ENCODE measurements around the gene RPP38. TPM values are rescaled to one million over a fixed set of nuclear protein-coding genes. Genes with fewer than 3 reads are reported as not detected.

RPP38 gene
- total and polyA plus RNA-seq, 2 of the 8 experiments (the other 6 are each of a cell fraction or from before 2014, with no cell fraction given) = 20.8 to 23.3 TPM

- DNase-seq (ENCODE audit: low read depth in 1 of 2, low spot score in 2 of 2) (no peak), FAIRE-seq (no peak)
- Histone ChIP-seq H3K9ac (replicated peaks in 1 of 4; ENCODE audit: extremely low read depth in 1 of 4, low read depth in 3 of 4, low read length in 3 of 4) (no peak overlapping the region), H3K4me1 (replicated peaks in 1 of 4; ENCODE audit: control insufficient read depth in 3 of 4, insufficient read depth in 4 of 4, low read length in 3 of 4) (peaks cover 0 to 3% (median 0%) of the 10 kb centered on the region in 4 experiments; a peak in 1 of 7 replicates), H3K4me2 (ENCODE audit: insufficient read depth in 1 of 2, low read depth in 2 of 2, low read length in 2 of 2) (no peak overlapping the region), H3K9me3 (ENCODE audit: insufficient read depth in 2 of 2, low read depth in 1 of 2, low read length in 1 of 2) (no peaks in the 10 kb centered on the region), H2AK5ac (ENCODE audit: low read depth, low read length) (no peak overlapping the region), H4K91ac (replicated peaks; ENCODE audit: insufficient read length, low read length) (no peak overlapping the region), H3K79me1 (ENCODE audit: low read depth, low read length) (peaks cover 10% of the 10 kb centered on the region), H3K27ac (ENCODE audit: low read depth, low read length) (no peak overlapping the region), H2BK120ac (replicated peaks; ENCODE audit: low read depth, low read length) (no peak overlapping the region), H3K4me3 (ENCODE audit: extremely low read depth in 1 of 4, insufficient read depth in 2 of 4, low read depth in 3 of 4, low read length in 4 of 4) (no peak overlapping the region), H3K36me3 (ENCODE audit: control insufficient read depth in 2 of 4, insufficient read depth in 4 of 4, low read length in 3 of 4) (peaks cover 8 to 39% (median 23%) of the 10 kb centered on the region in 4 experiments), H3K14ac (ENCODE audit: insufficient read length) (no peak overlapping the region), H4K8ac (ENCODE audit: extremely low read depth, insufficient read depth, low read length) (no peak overlapping the region), H4K20me1 (replicated peaks in 1 of 2; ENCODE audit: control insufficient read depth in 1 of 2, insufficient read depth in 2 of 2, low read length in 2 of 2) (peaks cover 2 to 3% of the 10 kb centered on the region in 2 experiments), H3K79me2 (ENCODE audit: control insufficient read depth in 1 of 2, insufficient read depth in 2 of 2, low read length in 2 of 2) (peaks cover 7 to 33% of the 10 kb centered on the region in 2 experiments; a peak in 3 of 4 replicates), H3K18ac (ENCODE audit: extremely low read depth, low read length) (no peak overlapping the region), H2BK12ac (ENCODE audit: low read depth, low read length) (no peak overlapping the region), H2AFZ (ENCODE audit: low read length) (no peak overlapping the region), H3K23me2 (ENCODE audit: low read depth, low read length) (no peaks in the 10 kb centered on the region), H4K5ac (ENCODE audit: insufficient read length, low read depth, low read length) (no peak overlapping the region), H2BK5ac (ENCODE audit: low read depth, low read length) (no peak overlapping the region), H3K4ac (replicated peaks; ENCODE audit: insufficient read length, low read depth, low read length) (no peak overlapping the region), H3K27me3 (replicated peaks in 1 of 4; ENCODE audit: control insufficient read depth in 3 of 4, extremely low read depth in 1 of 4, insufficient read depth in 3 of 4, low read length in 3 of 4) (peaks cover 0 to 2% (median 0%) of the 10 kb centered on the region in 4 experiments; a peak in 1 of 7 replicates), H2BK20ac (ENCODE audit: low read length) (no peak overlapping the region), H3K56ac (replicated peaks; ENCODE audit: insufficient read length, low read depth, low read length) (no peak overlapping the region), H2BK15ac (ENCODE audit: low read length) (no peak overlapping the region), H3K23ac (ENCODE audit: insufficient read length) (no peak overlapping the region)
- 88% methylated on average over 9 of the region's 9 CpGs; no CpG with 5 or more reads in 1 of the 2 experiments for WGBS, 2 experiments (ENCODE audit: extremely low coverage in 1 of 2, insufficient coverage in 1 of 2, insufficient read length in 1 of 2, insufficient replicate concordance in 2 of 2, low coverage in 1 of 2, low lambda C conversion rate in 2 of 2, missing lambda C conversion rate in 1 of 2)
- POLR2A ChIA-PET (ENCODE audit: partially characterized antibody) = interaction anchor here (1.1 kb wide), 1 partner anchor 16 kb away, joined by 4 read pairs; no protein-coding TSS in a partner anchor
- CTCF ChIA-PET (ENCODE audit: partially characterized antibody) = interaction anchor here (0.7 to 4.0 kb wide), 7 partner anchors 9 to 131 kb away, joined by 3 to 16 read pairs (median 3); no protein-coding TSS in a partner anchor
- TF ChIP-seq SUZ12 (IDR thresholded peaks at IDR 0.05; ENCODE audit: low read length) (no peak), TEAD4 (IDR thresholded peaks at IDR 0.05; ENCODE audit: low read depth, low read length) (no peak), ATF2 (IDR thresholded peaks at IDR 0.05; ENCODE audit: low read length) (no peak), POU5F1 (IDR thresholded peaks at IDR 0.05; ENCODE audit: low read depth, low read length) (no peak), BRCA1 (IDR thresholded peaks at IDR 0.05; ENCODE audit: low read depth, low read length) (no peak), CHD2 (IDR thresholded peaks at IDR 0.05; ENCODE audit: low read length) (no peak), NRF1 (IDR thresholded peaks at IDR 0.05; ENCODE audit: low read depth, low read length) (no peak), CTBP2 (IDR thresholded peaks at IDR 0.05; ENCODE audit: borderline replicate concordance, insufficient read depth, insufficient read length, low read length) (no peak), HDAC6 (IDR thresholded peaks at IDR 0.05; ENCODE audit: low read depth, low read length) (no peak), EP300 (IDR thresholded peaks at IDR 0.05; ENCODE audit: borderline replicate concordance in 1 of 2, low read depth in 2 of 2, low read length in 2 of 2) (no peak), SP1 (IDR thresholded peaks at IDR 0.05; ENCODE audit: low read depth, low read length) (no peak), SIX5 (IDR thresholded peaks at IDR 0.05; ENCODE audit: low read depth, low read length) (no peak), SP2 (IDR thresholded peaks at IDR 0.05; ENCODE audit: low read length) (no peak)
Observed at GRCh38 chr10:15103513-15103912, 6.4 kb downstream of the RPP38 start.
